Smooth muscle cell (in vitro differentiated cells): ENCODE measurements around the gene CIBAR2. TPM values are rescaled to one million over a fixed set of nuclear protein-coding genes. Genes with fewer than 3 reads are reported as not detected.

ENCODE experiments used
- DNase-seq: peaks from one replicate; lab custom pipeline; 2025; ENCODE audit not compliant: unreplicated experiment; lab: John Stamatoyannopoulos, UW
- H2AFZ ChIP-seq: fragments of 200-600 bp; sonication (generic); 2 replicates; pipeline ENCODE4 v1.6.0; 2016; ENCODE audit warnings: antibody characterized with exemption, low read depth, mild to moderate bottlenecking
- H3F3A ChIP-seq: fragments of 200-600 bp; sonication (generic); 2 replicates; pipeline ENCODE4 v1.6.0; 2017; ENCODE audit warnings: antibody characterized with exemption, low read depth
- H3K27ac ChIP-seq: fragments of 200-600 bp; sonication (generic); 2 replicates; pipeline ENCODE4 v1.5.1; 2016; ENCODE audit warnings: low read depth, mild to moderate bottlenecking
- H3K27me3 ChIP-seq: fragments of 200-600 bp; sonication (generic); 2 replicates; pipeline ENCODE4 v1.6.1; 2016; ENCODE audit warnings: low read depth, mild to moderate bottlenecking
- H3K36me3 ChIP-seq: fragments of 200-600 bp; sonication (generic); 2 replicates; pipeline ENCODE4 v1.5.1; 2016; ENCODE audit warnings: low read depth
- H3K4me1 ChIP-seq: fragments of 200-600 bp; sonication (generic); 2 replicates; pipeline ENCODE4 v1.5.1; 2016; ENCODE audit warnings: low read depth
- H3K4me2 ChIP-seq: fragments of 200-600 bp; sonication (generic); 2 replicates; pipeline ENCODE4 v1.6.0; 2016; ENCODE audit warnings: mild to moderate bottlenecking
- H3K4me3 ChIP-seq: fragments of 200-600 bp; sonication (generic); 2 replicates; pipeline ENCODE4 v1.5.1; 2016; ENCODE audit warnings: mild to moderate bottlenecking
- H3K79me2 ChIP-seq: fragments of 200-600 bp; sonication (generic); 2 replicates; pipeline ENCODE4 v1.6.0; 2016; ENCODE audit warnings: low read depth, mild to moderate bottlenecking
- H3K9ac ChIP-seq: fragments of 200-600 bp; sonication (generic); 2 replicates; pipeline ENCODE4 v1.6.0; 2016; ENCODE audit warnings: low read depth
- H3K9me3 ChIP-seq: fragments of 200-600 bp; sonication (generic); replicated peaks from 2 replicates; pipeline ENCODE4 v1.5.1; 2016; ENCODE audit warnings: low read depth
- H4K20me1 ChIP-seq: fragments of 200-600 bp; sonication (generic); 2 replicates; pipeline ENCODE4 v1.6.0; 2016; ENCODE audit warnings: low read depth
- CTCF ChIP-seq: fragments of 200-600 bp; sonication (generic); IDR thresholded peaks from 2 replicates; pipeline ENCODE4 v1.5.1; 2017; ENCODE audit warnings: borderline replicate concordance, mild to moderate bottlenecking, antibody characterized with exemption; ENCODE audit not compliant: insufficient read depth, poor library complexity, severe bottlenecking
- WGBS: methylation state at CpG from one replicate; pipeline ENCODE4 v1.1.7; 2016; ENCODE audit warnings: low lambda C conversion rate; 5-methylcytosine and 5-hydroxymethylcytosine counted together
- polyA plus RNA-seq: library from polyadenylated mRNA; unstranded; fragments of >200 nt; fragmentation: Nextera tagmentation; extraction: Ambion mirVana; gene quantifications from 2 replicates; pipeline ENCODE4 v1.2.1, GENCODE V29; 2016
- total RNA-seq: library from RNA; depleted of rRNA; stranded (reverse); fragments of >200 nt; gene quantifications from 2 replicates; pipeline ENCODE4 v1.2.3, GENCODE V29; 2014

CIBAR2 gene
- total and polyA plus RNA-seq, 2 experiments from 2014 or later, result not detected

GRCh38 chr16:85126394-85126704, 14.1 kb upstream of the CIBAR2 start:
- peak overlapping the region; percentile 83 for H3K27ac ChIP-seq
- peak overlapping the region; percentile 62 for H3K9ac ChIP-seq
- no peak for TF ChIP-seq CTCF
- H3K4me2 ChIP-seq, result peak overlapping the region; percentile 70
- H3K27me3 ChIP-seq, result no peaks in the 10 kb centered on the region
- H4K20me1 ChIP-seq, result no peaks in the 10 kb centered on the region
- H3F3A ChIP-seq, result peaks cover 22% of the 10 kb centered on the region
- WGBS, result 52% methylated on average over 12 of the region's 12 CpGs
- no peak overlapping the region for H3K4me3 ChIP-seq
- H3K79me2 ChIP-seq, result no peaks in the 10 kb centered on the region
- no peak for DNase-seq
- no peaks in the 10 kb centered on the region for H3K9me3 ChIP-seq
- no peaks in the 10 kb centered on the region for H3K36me3 ChIP-seq
- no peak overlapping the region for H2AFZ ChIP-seq
- H3K4me1 ChIP-seq, result peaks cover 13% of the 10 kb centered on the region

- Histone ChIP-seq H3K9ac (no peak overlapping the region), H3K79me2 (no peaks in the 10 kb centered on the region), H3K4me1 (peaks cover 13% of the 10 kb centered on the region), H3K4me3 (no peak overlapping the region), H2AFZ (no peak overlapping the region), H3K9me3 (no peaks in the 10 kb centered on the region), H3F3A (peaks cover 22% of the 10 kb centered on the region), H4K20me1 (no peaks in the 10 kb centered on the region), H3K4me2 (peak overlapping the region; percentile 70), H3K27ac (peak overlapping the region; percentile 83), H3K36me3 (no peaks in the 10 kb centered on the region), H3K27me3 (no peaks in the 10 kb centered on the region)
- TF ChIP-seq CTCF, result no peak
- 86% methylated on average over 16 of the region's 16 CpGs for WGBS
- no peak for DNase-seq
Measured at GRCh38 chr16:85125570-85126393, 13.5 kb upstream of the CIBAR2 start.

GRCh38 chr16:85124636-85125346, 12.5 kb upstream of the CIBAR2 start:
- TF ChIP-seq CTCF, result no peak
- no peak overlapping the region for H3K4me3 ChIP-seq
- no peaks in the 10 kb centered on the region for H3K36me3 ChIP-seq
- DNase-seq, result no peak
- no peak overlapping the region for H3K4me2 ChIP-seq
- H3K27me3 ChIP-seq, result no peaks in the 10 kb centered on the region
- H3K4me1 ChIP-seq, result peaks cover 8% of the 10 kb centered on the region
- H3K9ac ChIP-seq, result no peak overlapping the region
- no peaks in the 10 kb centered on the region for H4K20me1 ChIP-seq
- H3F3A ChIP-seq, result peaks cover 22% of the 10 kb centered on the region
- no peak overlapping the region for H2AFZ ChIP-seq
- H3K79me2 ChIP-seq, result no peaks in the 10 kb centered on the region
- H3K9me3 ChIP-seq, result no peaks in the 10 kb centered on the region
- peak overlapping the region; percentile 73 for H3K27ac ChIP-seq
- WGBS, result 88% methylated on average over 11 of the region's 11 CpGs
